Suprapubic skin (tissue), 4 donors: ENCODE results near the gene DMRTB1. TPM values are rescaled to one million over a fixed set of nuclear protein-coding genes. Genes with fewer than 3 reads are reported as not detected.

ENCODE experiments used
- DNase-seq, 2 donors: peaks; one replicate each; pipeline ENCODE4 v3.0.0-alpha.2; 2019; ENCODE audit warnings: low spot score in 2 of 2
- H3K27ac ChIP-seq: fragments of 200-600 bp; sonication (generic); one replicate; pipeline ENCODE4 v1.5.1; 2019
- H3K27me3 ChIP-seq: fragments of 200-600 bp; sonication (generic); one replicate; pipeline ENCODE4 v1.5.1; 2019
- H3K36me3 ChIP-seq: fragments of 200-600 bp; sonication (generic); one replicate; pipeline ENCODE4 v1.5.1; 2019
- H3K4me1 ChIP-seq: fragments of 200-600 bp; sonication (generic); one replicate; pipeline ENCODE4 v1.5.1; 2019
- H3K4me3 ChIP-seq: fragments of 200-600 bp; sonication (generic); one replicate; pipeline ENCODE4 v1.5.1; 2019; ENCODE audit warnings: mild to moderate bottlenecking
- H3K9me3 ChIP-seq: fragments of 200-600 bp; sonication (generic); one replicate; pipeline ENCODE4 v1.5.1; 2019
- EP300 ChIP-seq: sonication (generic); formaldehyde crosslinking; IDR thresholded peaks from one replicate; pipeline ENCODE4 v1.6.1; 2017; ENCODE audit warnings: antibody characterized with exemption
- POLR2A ChIP-seq, 2 donors: fragments of 450-650 bp; IDR thresholded peaks; one replicate each; pipeline ENCODE4 v1.6.1; 2017; ENCODE audit warnings: antibody characterized with exemption in 2 of 2, mild to moderate bottlenecking in 2 of 2, moderate library complexity in 2 of 2
- POLR2AphosphoS5 ChIP-seq, 3 donors: sonication (generic); formaldehyde crosslinking; IDR thresholded peaks; one replicate each; pipeline ENCODE4 v1.6.1; 2017; ENCODE audit warnings: antibody characterized with exemption in 3 of 3
- WGBS: methylation state at CpG from one replicate; pipeline ENCODE4 v1.1.5; 2018; 5-methylcytosine and 5-hydroxymethylcytosine counted together
- total RNA-seq, 4 donors: library from RNA; depleted of rRNA; stranded (reverse); fragments of >200 nt; gene quantifications; one replicate each; pipeline ENCODE4 v1.1.0, GENCODE V29; 2016
- TF ChIP-seq, protein P1 (sequence below), 2 donors: fragments of 200-600 bp in 1 of 2; fragments of 450-650 bp in 1 of 2; sonication (generic) in 1 of 2; IDR thresholded peaks; one replicate each; pipeline ENCODE4 v1.5.1; 2016 to 2019; ENCODE audit warnings: antibody characterized with exemption in 2 of 2, mild to moderate bottlenecking in 1 of 2, moderate library complexity in 1 of 2

The DMRTB1 gene
- total RNA-seq, 4 donors from 2014 or later: not detected

DNA sequence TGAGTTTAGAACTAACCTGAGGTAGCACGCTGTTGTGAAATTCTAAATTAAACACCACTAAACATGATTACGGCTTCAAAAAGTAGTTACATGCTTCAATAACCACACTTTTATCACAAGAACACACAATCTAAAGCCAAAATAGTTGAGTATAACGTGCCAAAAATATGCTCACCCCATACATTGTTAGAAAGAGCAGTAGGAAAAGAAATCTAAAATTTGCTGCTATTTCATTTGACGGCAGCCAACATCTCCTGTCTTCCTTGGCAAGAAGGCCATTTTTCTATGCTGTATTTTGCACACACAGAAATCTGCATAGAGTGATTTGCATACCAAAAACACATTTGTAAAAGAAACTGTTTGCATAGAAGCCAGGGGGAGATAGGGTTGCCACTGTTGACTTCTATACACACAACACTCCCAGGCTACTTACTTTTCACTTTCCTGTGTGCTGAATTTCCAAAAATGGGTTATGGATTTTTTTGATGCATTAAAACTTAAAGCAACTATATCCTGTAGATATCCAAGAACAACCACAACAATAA is 42.9 kb upstream of the DMRTB1 start:
- Histone ChIP-seq H3K27ac (no peak overlapping the region), H3K27me3 (peaks cover 27% of the 10 kb centered on the region), H3K4me3 (no peak overlapping the region), H3K4me1 (no peaks in the 10 kb centered on the region), H3K36me3 (no peaks in the 10 kb centered on the region), H3K9me3 (no peaks in the 10 kb centered on the region)
- DNase-seq: no peak
- TF ChIP-seq, protein P1, sequence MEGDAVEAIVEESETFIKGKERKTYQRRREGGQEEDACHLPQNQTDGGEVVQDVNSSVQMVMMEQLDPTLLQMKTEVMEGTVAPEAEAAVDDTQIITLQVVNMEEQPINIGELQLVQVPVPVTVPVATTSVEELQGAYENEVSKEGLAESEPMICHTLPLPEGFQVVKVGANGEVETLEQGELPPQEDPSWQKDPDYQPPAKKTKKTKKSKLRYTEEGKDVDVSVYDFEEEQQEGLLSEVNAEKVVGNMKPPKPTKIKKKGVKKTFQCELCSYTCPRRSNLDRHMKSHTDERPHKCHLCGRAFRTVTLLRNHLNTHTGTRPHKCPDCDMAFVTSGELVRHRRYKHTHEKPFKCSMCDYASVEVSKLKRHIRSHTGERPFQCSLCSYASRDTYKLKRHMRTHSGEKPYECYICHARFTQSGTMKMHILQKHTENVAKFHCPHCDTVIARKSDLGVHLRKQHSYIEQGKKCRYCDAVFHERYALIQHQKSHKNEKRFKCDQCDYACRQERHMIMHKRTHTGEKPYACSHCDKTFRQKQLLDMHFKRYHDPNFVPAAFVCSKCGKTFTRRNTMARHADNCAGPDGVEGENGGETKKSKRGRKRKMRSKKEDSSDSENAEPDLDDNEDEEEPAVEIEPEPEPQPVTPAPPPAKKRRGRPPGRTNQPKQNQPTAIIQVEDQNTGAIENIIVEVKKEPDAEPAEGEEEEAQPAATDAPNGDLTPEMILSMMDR (IDR thresholded peaks at IDR 0.05): no peak
- TF ChIP-seq EP300: no peak
- no peak for TF ChIP-seq POLR2AphosphoS5 (IDR thresholded peaks at IDR 0.05)
- TF ChIP-seq POLR2A (IDR thresholded peaks at IDR 0.05): no peak
- WGBS: 72% methylated on average over 4 of the region's 4 CpGs

DNA sequence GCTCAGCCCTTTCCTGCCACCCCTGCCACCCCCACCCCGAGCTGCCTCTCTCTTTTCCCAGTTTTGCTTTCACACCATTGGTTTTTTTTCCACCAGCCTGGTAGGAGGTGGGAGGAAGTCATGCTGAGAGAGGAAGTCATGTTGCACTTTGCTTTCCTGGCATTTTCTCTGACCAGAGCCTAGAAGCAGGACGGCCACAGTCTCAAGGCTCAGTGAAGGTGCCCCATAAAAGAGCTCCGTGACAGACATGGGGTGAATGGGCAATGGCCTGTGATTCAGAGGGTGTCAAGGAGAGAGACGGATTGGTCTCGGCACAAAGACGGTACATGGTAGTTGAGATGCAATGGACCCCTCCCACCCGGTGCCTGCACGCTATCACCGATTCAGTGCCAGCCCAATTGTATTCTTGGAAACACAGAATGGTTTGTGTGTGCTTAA is 42.1 kb upstream of the DMRTB1 start:
- no peaks in the 10 kb centered on the region for H3K36me3 ChIP-seq
- no peak overlapping the region for H3K27ac ChIP-seq
- peaks cover 27% of the 10 kb centered on the region for H3K27me3 ChIP-seq
- WGBS: 65% methylated on average over 9 of the region's 9 CpGs
- H3K4me1 ChIP-seq: no peaks in the 10 kb centered on the region
- no peaks in the 10 kb centered on the region for H3K9me3 ChIP-seq
- no peak for TF ChIP-seq EP300
- TF ChIP-seq, protein P1 (IDR thresholded peaks at IDR 0.05): no peak
- TF ChIP-seq POLR2AphosphoS5 (IDR thresholded peaks at IDR 0.05): no peak
- no peak for TF ChIP-seq POLR2A (IDR thresholded peaks at IDR 0.05)
- H3K4me3 ChIP-seq: no peak overlapping the region
- DNase-seq: no peak

DNA sequence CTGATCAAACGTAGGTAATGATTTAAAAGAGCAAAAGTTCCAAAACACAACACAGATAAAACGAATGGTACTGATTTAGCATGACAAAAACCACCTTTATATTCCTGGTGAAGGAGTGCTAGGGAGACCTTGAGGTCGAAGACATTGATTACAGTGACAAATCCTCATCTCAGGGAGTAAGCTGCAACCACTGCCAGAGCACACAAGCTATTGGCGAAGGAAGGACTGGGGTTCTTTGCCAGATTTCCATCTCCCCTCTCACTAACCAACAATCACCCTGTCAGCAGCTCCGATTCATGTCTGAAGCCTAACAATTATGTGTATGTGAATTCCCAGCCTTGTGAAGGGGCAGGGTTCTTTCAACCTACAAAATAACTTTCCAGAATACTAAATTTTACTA is 40.2 kb upstream of the DMRTB1 start:
- TF ChIP-seq EP300 (no peak), POLR2A (IDR thresholded peaks at IDR 0.05) (no peak), POLR2AphosphoS5 (IDR thresholded peaks at IDR 0.05) (no peak)
- TF ChIP-seq, protein P1 (IDR thresholded peaks at IDR 0.05): no peak
- H3K9me3 ChIP-seq: no peaks in the 10 kb centered on the region
- peaks cover 27% of the 10 kb centered on the region for H3K27me3 ChIP-seq
- 53% methylated on average over 5 of the region's 5 CpGs for WGBS
- DNase-seq: no peak
- H3K27ac ChIP-seq: no peak overlapping the region
- H3K36me3 ChIP-seq: no peaks in the 10 kb centered on the region
- H3K4me1 ChIP-seq: no peaks in the 10 kb centered on the region
- no peak overlapping the region for H3K4me3 ChIP-seq

DNA sequence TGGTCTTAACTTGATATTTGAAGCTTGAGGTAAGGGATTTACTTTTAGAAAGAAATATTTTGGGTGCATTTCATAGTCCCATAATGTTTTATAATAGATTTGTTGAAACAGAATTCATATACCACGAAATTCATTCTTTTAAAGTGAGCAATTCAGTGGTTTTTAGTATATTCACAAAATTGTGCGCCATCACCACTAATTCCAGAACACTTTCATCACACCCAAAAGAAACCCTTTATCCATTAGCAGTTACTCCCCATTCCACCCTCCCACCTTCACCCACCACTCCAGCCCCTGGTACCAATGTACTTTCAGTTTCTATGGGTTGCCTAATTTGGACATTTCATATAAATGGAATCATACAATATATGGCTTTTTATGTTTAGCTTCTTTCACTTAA is 38.9 kb upstream of the DMRTB1 start:
- Histone ChIP-seq H3K4me3 (no peak overlapping the region), H3K36me3 (no peaks in the 10 kb centered on the region), H3K27me3 (peaks cover 27% of the 10 kb centered on the region), H3K4me1 (no peaks in the 10 kb centered on the region), H3K27ac (no peak overlapping the region), H3K9me3 (no peaks in the 10 kb centered on the region)
- DNase-seq: no peak
- TF ChIP-seq, protein P1 (IDR thresholded peaks at IDR 0.05): no peak
- no peak for TF ChIP-seq EP300
- no peak for TF ChIP-seq POLR2A (IDR thresholded peaks at IDR 0.05)
- 86% methylated on average over 2 of the region's 2 CpGs for WGBS

DNA sequence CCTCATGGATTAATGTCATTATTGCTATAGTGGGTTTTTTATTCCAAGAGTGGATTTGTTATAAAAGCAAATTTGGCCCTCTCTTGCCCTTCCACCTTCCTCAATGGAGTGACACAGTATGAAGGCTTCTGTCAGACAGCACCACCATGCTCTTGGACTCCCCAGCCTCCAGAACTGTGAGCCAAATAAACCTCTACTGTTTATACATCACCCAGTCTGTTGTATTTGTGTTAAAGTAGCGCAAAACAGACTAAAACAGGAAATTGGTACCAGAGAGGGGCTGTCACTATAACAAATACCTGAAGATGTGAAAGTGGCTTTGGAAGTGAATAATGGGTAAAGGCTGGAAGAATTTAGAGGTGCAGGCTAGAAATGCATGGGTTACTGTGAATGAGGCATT is 38.0 kb upstream of the DMRTB1 start:
- H3K27me3 ChIP-seq: peaks cover 27% of the 10 kb centered on the region
- no peak for DNase-seq
- H3K36me3 ChIP-seq: no peaks in the 10 kb centered on the region
- no peaks in the 10 kb centered on the region for H3K4me1 ChIP-seq
- no peaks in the 10 kb centered on the region for H3K9me3 ChIP-seq
- no peak for TF ChIP-seq EP300
- no peak for TF ChIP-seq POLR2AphosphoS5 (IDR thresholded peaks at IDR 0.05)
- no peak for TF ChIP-seq POLR2A (IDR thresholded peaks at IDR 0.05)
- TF ChIP-seq, protein P1 (IDR thresholded peaks at IDR 0.05): no peak
- WGBS: 97% methylated on average over 1 of the region's 1 CpG
- H3K27ac ChIP-seq: no peak overlapping the region
- no peak overlapping the region for H3K4me3 ChIP-seq
